Mucosa of stomach (tissue), 1 donor: ENCODE data around the gene PAH.

Experiments used
- H3K27me3 ChIP-seq: one replicate; pipeline ENCODE4 v1.7.0; 2013; ENCODE audit warnings: mild to moderate bottlenecking, low read length; ENCODE audit not compliant: control insufficient read depth, insufficient read depth
- H3K36me3 ChIP-seq: one replicate; pipeline ENCODE4 v1.7.0; 2013; ENCODE audit warnings: low read length; ENCODE audit not compliant: control insufficient read depth, insufficient read depth
- H3K4me1 ChIP-seq: one replicate; pipeline ENCODE4 v1.7.0; 2013; ENCODE audit warnings: mild to moderate bottlenecking, low read length; ENCODE audit not compliant: control insufficient read depth, insufficient read depth
- H3K4me3 ChIP-seq: one replicate; pipeline ENCODE4 v1.7.0; 2013; ENCODE audit warnings: low read length
- H3K9ac ChIP-seq: one replicate; pipeline ENCODE4 v1.7.0; 2013; ENCODE audit warnings: mild to moderate bottlenecking, low read length, moderate library complexity
- H3K9me3 ChIP-seq: one replicate; pipeline ENCODE4 v1.7.0; 2013; ENCODE audit warnings: mild to moderate bottlenecking, low read length, moderate library complexity; ENCODE audit not compliant: control insufficient read depth
- donor health status: Pancreatic carcinoma.

PAH gene

DNA sequence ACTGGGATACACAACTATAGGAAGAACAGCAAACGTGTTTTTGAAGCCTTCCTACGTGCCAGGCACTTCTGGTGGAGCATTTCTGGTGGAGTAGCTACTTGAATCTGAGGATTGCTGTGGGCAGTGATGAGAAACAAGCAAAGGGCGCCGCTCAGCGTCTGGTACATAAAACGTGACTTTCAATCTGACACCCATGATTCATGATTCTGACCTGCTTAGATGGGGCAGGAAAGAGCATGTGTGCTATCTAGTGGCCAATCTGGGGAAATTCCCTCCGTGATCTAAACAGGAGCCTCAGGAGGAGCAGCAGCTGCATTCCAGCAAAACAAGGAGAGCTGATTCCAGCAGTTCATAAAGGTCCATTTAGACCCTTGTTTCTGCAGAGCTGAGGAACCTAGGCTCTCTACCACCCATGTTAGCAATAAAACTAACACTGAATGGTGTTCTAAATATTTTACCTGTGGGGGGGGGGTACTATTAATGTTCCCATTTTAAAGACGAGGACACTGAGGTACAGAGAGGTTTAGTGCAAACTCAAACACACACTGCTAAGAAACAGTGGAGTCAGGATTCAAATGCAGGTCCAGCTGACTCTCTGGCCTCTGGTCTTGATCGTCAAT is 37.8 kb downstream of the PAH start:
- Histone ChIP-seq H3K36me3 (no peaks in the 10 kb centered on the region), H3K9ac (no peak overlapping the region), H3K27me3 (peaks cover 6% of the 10 kb centered on the region), H3K4me1 (no peaks in the 10 kb centered on the region), H3K9me3 (no peaks in the 10 kb centered on the region), H3K4me3 (no peak overlapping the region)

- H3K4me1 ChIP-seq, result no peaks in the 10 kb centered on the region
- no peaks in the 10 kb centered on the region for H3K9me3 ChIP-seq
Observed at GRCh38 chr12:102876883-102877282, 40.2 kb downstream of the PAH start.

GRCh38 chr12:102874819-102875218 is 42.2 kb downstream of the PAH start:
- Histone ChIP-seq H3K27me3 (peaks cover 4% of the 10 kb centered on the region), H3K9me3 (no peaks in the 10 kb centered on the region), H3K4me3 (no peak overlapping the region), H3K4me1 (no peaks in the 10 kb centered on the region), H3K9ac (no peak overlapping the region), H3K36me3 (no peaks in the 10 kb centered on the region)

More at GRCh38 chr12:102876883-102877282, 40.2 kb downstream of the PAH start:
- H3K4me3 ChIP-seq, result no peak overlapping the region
- no peaks in the 10 kb centered on the region for H3K36me3 ChIP-seq
- no peak overlapping the region for H3K9ac ChIP-seq
- H3K27me3 ChIP-seq, result peaks cover 6% of the 10 kb centered on the region

DNA sequence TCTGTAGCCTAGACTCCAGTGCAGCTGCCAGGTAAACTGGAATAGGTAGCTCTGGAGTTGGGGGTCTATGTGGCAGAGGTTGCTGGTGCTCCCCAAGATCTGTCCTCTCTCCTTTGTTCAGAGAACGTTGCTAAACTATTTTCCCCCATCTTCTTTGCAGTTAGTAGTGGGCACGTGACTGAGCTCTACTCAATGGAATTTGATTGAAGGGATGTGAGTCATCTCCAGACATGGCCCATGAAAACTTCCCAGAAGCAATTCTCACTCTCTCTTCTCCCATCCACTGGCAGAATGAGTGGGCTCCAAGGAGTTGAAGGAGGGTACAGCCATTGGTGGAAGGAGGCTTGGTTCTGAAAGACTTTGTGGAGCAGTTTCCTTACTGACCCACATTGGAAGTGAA is 44.0 kb downstream of the PAH start:
- H3K27me3 ChIP-seq, result no peaks in the 10 kb centered on the region

GRCh38 chr12:102871014-102871413 is 46.0 kb downstream of the PAH start:
- Histone ChIP-seq H3K9me3 (no peaks in the 10 kb centered on the region), H3K4me1 (no peaks in the 10 kb centered on the region), H3K9ac (no peak overlapping the region), H3K27me3 (no peaks in the 10 kb centered on the region), H3K36me3 (no peaks in the 10 kb centered on the region), H3K4me3 (no peak overlapping the region)

More for the DNA sequence above, 44.0 kb downstream of the PAH start:
- H3K4me3 ChIP-seq, result no peak overlapping the region
- H3K4me1 ChIP-seq, result no peaks in the 10 kb centered on the region
- H3K9me3 ChIP-seq, result no peaks in the 10 kb centered on the region
- no peak overlapping the region for H3K9ac ChIP-seq
- no peaks in the 10 kb centered on the region for H3K36me3 ChIP-seq

GRCh38 chr12:102869571-102869970 is 47.5 kb downstream of the PAH start:
- Histone ChIP-seq H3K9me3 (no peaks in the 10 kb centered on the region), H3K27me3 (no peaks in the 10 kb centered on the region), H3K36me3 (no peaks in the 10 kb centered on the region), H3K4me3 (no peak overlapping the region), H3K9ac (no peak overlapping the region), H3K4me1 (no peaks in the 10 kb centered on the region)

DNA sequence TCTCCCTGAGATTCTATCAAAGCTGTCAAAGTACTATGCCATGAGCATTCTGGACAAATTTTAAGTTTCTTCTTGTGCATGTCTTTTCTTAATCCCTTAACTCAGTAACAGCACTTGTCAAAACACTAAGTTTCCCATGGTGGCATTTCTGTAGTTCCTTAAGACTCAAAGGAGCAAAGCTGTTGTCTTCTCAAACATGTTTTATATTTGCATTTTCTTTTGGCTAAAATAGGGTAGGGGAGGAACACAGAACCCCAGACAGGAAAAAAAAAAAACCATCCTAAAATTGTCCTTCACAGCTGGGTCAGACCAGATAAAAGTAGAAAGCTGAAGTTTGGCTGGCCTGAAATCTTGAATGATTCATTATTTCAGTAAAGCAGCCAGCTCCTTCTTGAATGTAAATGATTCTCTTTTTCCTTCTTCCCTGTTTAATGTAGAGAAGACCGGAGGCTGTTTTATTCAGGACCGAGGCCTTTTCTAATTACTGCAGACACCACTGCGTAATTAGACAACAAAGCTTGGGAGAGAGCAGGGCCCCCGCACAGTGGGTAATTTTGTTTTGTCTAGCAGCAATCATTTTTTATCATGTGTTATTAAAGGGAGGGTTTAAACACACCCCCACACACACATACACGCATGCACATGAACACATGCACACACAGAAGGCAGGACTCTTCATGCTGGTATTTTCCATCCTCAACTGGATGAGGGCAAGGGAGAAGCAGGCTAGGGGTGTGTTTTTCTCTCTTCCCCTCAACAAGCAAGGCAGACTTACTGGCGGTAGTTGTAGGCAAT is 51.0 kb downstream of the PAH start:
- H3K4me3 ChIP-seq, result no peak overlapping the region
- H3K27me3 ChIP-seq, result no peaks in the 10 kb centered on the region
- H3K9me3 ChIP-seq, result no peaks in the 10 kb centered on the region
- H3K9ac ChIP-seq, result no peak overlapping the region
- no peaks in the 10 kb centered on the region for H3K4me1 ChIP-seq
- H3K36me3 ChIP-seq, result no peaks in the 10 kb centered on the region

GRCh38 chr12:102862486-102862885 is 54.6 kb downstream of the PAH start:
- Histone ChIP-seq H3K4me3 (no peak overlapping the region), H3K9me3 (no peaks in the 10 kb centered on the region), H3K27me3 (no peaks in the 10 kb centered on the region), H3K9ac (no peak overlapping the region), H3K4me1 (no peaks in the 10 kb centered on the region), H3K36me3 (no peaks in the 10 kb centered on the region)

- Histone ChIP-seq H3K4me3 (no peak overlapping the region), H3K9me3 (no peaks in the 10 kb centered on the region), H3K27me3 (no peaks in the 10 kb centered on the region), H3K9ac (no peak overlapping the region), H3K4me1 (no peaks in the 10 kb centered on the region), H3K36me3 (no peaks in the 10 kb centered on the region)
Observed at GRCh38 chr12:102851246-102851645, 65.8 kb downstream of the PAH start.

GRCh38 chr12:102849722-102850447 is 67.2 kb downstream of the PAH start:
- H3K36me3 ChIP-seq, result no peaks in the 10 kb centered on the region
- no peak overlapping the region for H3K9ac ChIP-seq
- H3K4me1 ChIP-seq, result no peaks in the 10 kb centered on the region
- H3K27me3 ChIP-seq, result no peaks in the 10 kb centered on the region
- H3K9me3 ChIP-seq, result no peaks in the 10 kb centered on the region
- no peak overlapping the region for H3K4me3 ChIP-seq

DNA sequence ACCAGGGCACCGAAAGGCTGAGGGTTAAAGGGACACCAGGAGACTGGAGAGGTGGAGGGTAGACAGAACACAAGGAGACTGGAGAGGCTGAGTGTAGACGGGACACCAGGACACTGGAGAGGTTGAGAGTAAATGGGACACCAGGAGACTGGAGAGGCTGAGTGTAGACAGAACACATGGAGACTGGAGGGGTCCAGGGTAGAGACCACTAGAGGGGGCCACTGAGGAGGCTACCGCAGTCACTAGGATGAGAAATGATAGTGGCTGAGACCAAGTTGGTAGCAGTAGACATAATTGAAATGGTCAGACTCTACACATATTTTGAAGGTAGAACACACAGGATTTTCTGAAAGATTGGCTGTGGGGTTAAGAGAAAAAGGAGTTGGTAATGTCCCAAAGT is 68.2 kb downstream of the PAH start:
- no peaks in the 10 kb centered on the region for H3K27me3 ChIP-seq
- H3K4me1 ChIP-seq, result no peaks in the 10 kb centered on the region
- H3K4me3 ChIP-seq, result no peak overlapping the region
- no peaks in the 10 kb centered on the region for H3K9me3 ChIP-seq
- no peaks in the 10 kb centered on the region for H3K36me3 ChIP-seq
- no peak overlapping the region for H3K9ac ChIP-seq

- Histone ChIP-seq H3K4me3 (no peak overlapping the region), H3K9me3 (no peaks in the 10 kb centered on the region), H3K4me1 (no peaks in the 10 kb centered on the region), H3K27me3 (no peaks in the 10 kb centered on the region), H3K9ac (no peak overlapping the region), H3K36me3 (no peaks in the 10 kb centered on the region)
Observed at GRCh38 chr12:102847131-102847530, 69.9 kb downstream of the PAH start.
